HepG2 (cell line): ENCODE measurements around the gene CYTH2. TPM values are rescaled to one million over a fixed set of nuclear protein-coding genes. Genes with fewer than 3 reads are reported as not detected.

Experiments
- ATAC-seq: fragments of 200-7000 bp; cut with Tn5 transposase; 3 replicates; pipeline ENCODE4 v1.9.1; 2020; ENCODE audit warnings: mild to moderate bottlenecking, moderate library complexity
- BruUV-seq: library from RNA; stranded (reverse); fragments of 400-500 nt; replicated peaks from 2 replicates; lab custom pipeline; 2021; lab: Mats Ljungman, UMichigan
- CTCF ChIA-PET: fragments of 300-600 bp; formaldehyde crosslinking; extraction: SDS; loops from one replicate; lab custom pipeline; 2021; ENCODE audit warnings: low total read pairs, inconsistent platforms, low intra/inter-chr PET ratio; lab: Yijun Ruan, JAX
- POLR2A ChIA-PET: fragments of 350-600 bp; sonication (Branson Sonifier 250); formaldehyde crosslinking; loops from one replicate; lab custom pipeline; 2020; ENCODE audit warnings: antibody characterized with exemption, inconsistent platforms; lab: Yijun Ruan, JAX
- DNase-seq: peaks from one replicate; pipeline ENCODE4 v3.0.0-alpha.2; 2015; ENCODE audit warnings: low spot score
- FAIRE-seq: peaks from 3 replicates; lab custom pipeline; 2011; peaks lifted over from hg19 to GRCh38; lab: Jason Lieb, UNC
- H2AFZ ChIP-seq: one replicate; pipeline ENCODE4 v1.6.1; 2011; ENCODE audit warnings: low read length, inconsistent platforms
- H3K27ac ChIP-seq: fragments of 300-600 bp; 3 replicates; pipeline ENCODE4 v1.8.0; 2011; ENCODE audit warnings: mixed run types, mild to moderate bottlenecking, mixed read lengths, low read length, inconsistent platforms; ENCODE audit not compliant: insufficient read depth; ENCODE audit errors: extremely low read length
- H3K27me3 ChIP-seq, 2 experiments: fragments of 200-600 bp in 1 of 2; 2 replicates in 1 of 2; 3 replicates in 1 of 2; pipeline versions ENCODE4 v1.6.0 to v1.8.0; 2011; ENCODE audit warnings: low read length in 2 of 2, mild to moderate bottlenecking in 2 of 2, moderate library complexity in 2 of 2, inconsistent platforms in 1 of 2; ENCODE audit not compliant: insufficient read depth in 2 of 2, control insufficient read depth in 1 of 2
- H3K36me3 ChIP-seq, 2 experiments: fragments of 200-600 bp in 1 of 2; replicated peaks in 1 of 2; 2 replicates in 1 of 2; 3 replicates in 1 of 2; pipeline versions ENCODE4 v1.5.1 to v1.8.0; 2011; ENCODE audit warnings: low read length in 2 of 2, inconsistent platforms in 1 of 2; ENCODE audit not compliant: insufficient read depth in 2 of 2, control insufficient read depth in 1 of 2
- H3K4me1 ChIP-seq: 2 replicates; pipeline ENCODE4 v1.5.1; 2012; ENCODE audit warnings: low read length, inconsistent platforms; ENCODE audit not compliant: insufficient read depth
- H3K4me2 ChIP-seq: 2 replicates; pipeline ENCODE4 v1.6.0; 2011; ENCODE audit warnings: low read depth, low read length, inconsistent platforms
- H3K4me3 ChIP-seq, 3 experiments: fragments of 200-600 bp in 1 of 3; sonication (generic), shearing (Covaris generic) in 1 of 3; replicated peaks in 1 of 3; 2 replicates each; pipeline ENCODE4 v1.5.1; 2011 to 2016; ENCODE audit warnings: low read length in 3 of 3, inconsistent platforms in 2 of 3, low read depth in 2 of 3, mild to moderate bottlenecking in 2 of 3, control low read depth in 1 of 3, mixed read lengths in 1 of 3; ENCODE audit not compliant: insufficient read depth in 1 of 3
- H3K79me2 ChIP-seq: one replicate; pipeline ENCODE4 v1.6.1; 2011; ENCODE audit warnings: low read length, inconsistent platforms; ENCODE audit not compliant: insufficient read depth
- H3K9ac ChIP-seq: 2 replicates; pipeline ENCODE4 v1.6.0; 2011; ENCODE audit warnings: mild to moderate bottlenecking, low read depth, low read length, inconsistent platforms; ENCODE audit not compliant: insufficient read depth
- H3K9me3 ChIP-seq: 2 replicates; pipeline ENCODE4 v1.5.1; 2012; ENCODE audit warnings: mild to moderate bottlenecking, low read length
- H4K20me1 ChIP-seq: 2 replicates; pipeline ENCODE4 v1.6.0; 2011; ENCODE audit warnings: inconsistent platforms, mild to moderate bottlenecking, low read length, moderate library complexity; ENCODE audit not compliant: insufficient read depth
- ARNTL ChIP-seq: sonication (generic); formaldehyde crosslinking; IDR thresholded peaks from 2 replicates; pipeline ENCODE4 v1.4.0; 2020; ENCODE audit warnings: mild to moderate bottlenecking, missing genetic modification reagents
- CC2D1A ChIP-seq: sonication (generic); formaldehyde crosslinking; IDR thresholded peaks from 2 replicates; pipeline ENCODE4 v1.8.1; 2023; ENCODE audit warnings: mild to moderate bottlenecking, missing genetic modification reagents
- DNMT1 ChIP-seq: sonication (generic); formaldehyde crosslinking; IDR thresholded peaks from 2 replicates; pipeline ENCODE4 v1.5.1; 2020; ENCODE audit warnings: mild to moderate bottlenecking, missing genetic modification reagents
- ERF ChIP-seq: IDR thresholded peaks from 2 replicates; pipeline ENCODE4 v1.6.1; 2018; ENCODE audit warnings: missing biosample characterization, missing genetic modification reagents
- GTF3A ChIP-seq: sonication (generic); formaldehyde crosslinking; conservative IDR thresholded peaks from 2 replicates; pipeline ENCODE4 v1.4.0; 2020; ENCODE audit warnings: mild to moderate bottlenecking, missing genetic modification reagents
- HNRNPK ChIP-seq: fragments of 200-400 bp; formaldehyde crosslinking; IDR thresholded peaks from 2 replicates; pipeline ENCODE4 v1.6.1; 2018; ENCODE audit warnings: low read length, low read depth, moderate library complexity, mild to moderate bottlenecking; ENCODE audit not compliant: poor library complexity, severe bottlenecking
- IRX3 ChIP-seq: sonication (generic); formaldehyde crosslinking; IDR thresholded peaks from 2 replicates; pipeline ENCODE4 v1.8.1; 2023; ENCODE audit warnings: mild to moderate bottlenecking, low read depth, missing genetic modification reagents, borderline replicate concordance
- MED1 ChIP-seq: sonication (generic); formaldehyde crosslinking; IDR thresholded peaks from 2 replicates; pipeline ENCODE4 v1.4.0; 2020; ENCODE audit warnings: missing genetic modification reagents
- NCOA1 ChIP-seq: sonication (generic); formaldehyde crosslinking; IDR thresholded peaks from 2 replicates; pipeline ENCODE4 v1.9.0; 2021; ENCODE audit warnings: missing genetic modification reagents
- PITX1 ChIP-seq: sonication (generic); formaldehyde crosslinking; IDR thresholded peaks from 2 replicates; pipeline ENCODE4 v1.5.1; 2020; ENCODE audit warnings: mild to moderate bottlenecking, missing genetic modification reagents
- TAF15 ChIP-seq: fragments of 200-400 bp; formaldehyde crosslinking; IDR thresholded peaks from one replicate; pipeline ENCODE4 v1.6.1; 2018; ENCODE audit warnings: mild to moderate bottlenecking, low read depth, low read length; ENCODE audit not compliant: poor library complexity, severe bottlenecking
- TEAD2 ChIP-seq: sonication (generic); formaldehyde crosslinking; IDR thresholded peaks from 2 replicates; pipeline ENCODE4 v1.9.0; 2021; ENCODE audit warnings: missing genetic modification reagents
- WIZ ChIP-seq: sonication (generic); formaldehyde crosslinking; IDR thresholded peaks from 2 replicates; pipeline ENCODE4 v1.5.1; 2020; ENCODE audit warnings: mild to moderate bottlenecking, missing genetic modification reagents
- ZNF468 ChIP-seq: sonication (generic); formaldehyde crosslinking; IDR thresholded peaks from 2 replicates; pipeline ENCODE4 v1.8.0; 2022; ENCODE audit warnings: mild to moderate bottlenecking, moderate library complexity, missing genetic modification reagents
- ZNF550 ChIP-seq: sonication (generic); formaldehyde crosslinking; IDR thresholded peaks from 2 replicates; pipeline ENCODE4 v1.4.0; 2020; ENCODE audit warnings: mild to moderate bottlenecking, missing genetic modification reagents, borderline replicate concordance
- WGBS: methylation state at CpG from one replicate; pipeline ENCODE4 v1.1.6; 2017; ENCODE audit warnings: low lambda C conversion rate; 5-methylcytosine and 5-hydroxymethylcytosine counted together
- in situ Hi-C: cut with HindIII; loops from 2 replicates; pipeline ENCODE4 v1.10.0; 2017; ENCODE audit warnings: low pct_unique_long_range_greater_than_20kb; ENCODE audit not compliant: extremely low pct_ligation_motif_present
- intact Hi-C: fragments of 100-400 bp; cut with micrococcal nuclease; formaldehyde crosslinking; loops from one replicate; pipeline ENCODE4 v1.10.0; 2022; ENCODE audit not compliant: unreplicated experiment
- polyA plus RNA-seq, 8 experiments: library from polyadenylated mRNA; depleted of rRNA in 3 of 8; stranded (reverse) in 7 of 8; unstranded in 1 of 8; fragments of >200 nt; fragmentation: Illumina TruSeq in 4 of 8; extraction: Trizol in 4 of 8; gene quantifications; 2 replicates each; pipeline versions ENCODE4 v1.2.1 to v1.2.3, GENCODE V29; 2011 to 2016; ENCODE audit warnings: low read depth in 4 of 8, missing spikeins in 1 of 8, mixed read lengths in 1 of 8; ENCODE audit not compliant: insufficient read depth in 1 of 8
- total RNA-seq, 5 experiments: library from RNA; depleted of rRNA; stranded (reverse); fragments of >200 nt; fragmentation: Illumina TruSeq; extraction: Trizol; gene quantifications; 2 replicates each; pipeline ENCODE4 v1.2.3, GENCODE V29; 2016; ENCODE audit warnings: low read depth in 1 of 5
- TF ChIP-seq, protein P1 (sequence below): sonication (generic); formaldehyde crosslinking; IDR thresholded peaks from 2 replicates; pipeline ENCODE4 v1.5.0; 2020; ENCODE audit warnings: missing genetic modification reagents, mild to moderate bottlenecking, borderline replicate concordance
- TF ChIP-seq, protein P2 (sequence below): sonication (generic); IDR thresholded peaks from 2 replicates; pipeline ENCODE4 v1.6.1; 2016; ENCODE audit warnings: low read depth, borderline replicate concordance
- TF ChIP-seq, protein P3 (sequence below): IDR thresholded peaks from 2 replicates; pipeline ENCODE4 v1.6.1; 2016

Gene CYTH2
- total and polyA plus RNA-seq, 2 of the 13 experiments (the other 11 are each of a cell fraction or from before 2014, with no cell fraction given), result 16.5 to 39.3 TPM

DNA sequence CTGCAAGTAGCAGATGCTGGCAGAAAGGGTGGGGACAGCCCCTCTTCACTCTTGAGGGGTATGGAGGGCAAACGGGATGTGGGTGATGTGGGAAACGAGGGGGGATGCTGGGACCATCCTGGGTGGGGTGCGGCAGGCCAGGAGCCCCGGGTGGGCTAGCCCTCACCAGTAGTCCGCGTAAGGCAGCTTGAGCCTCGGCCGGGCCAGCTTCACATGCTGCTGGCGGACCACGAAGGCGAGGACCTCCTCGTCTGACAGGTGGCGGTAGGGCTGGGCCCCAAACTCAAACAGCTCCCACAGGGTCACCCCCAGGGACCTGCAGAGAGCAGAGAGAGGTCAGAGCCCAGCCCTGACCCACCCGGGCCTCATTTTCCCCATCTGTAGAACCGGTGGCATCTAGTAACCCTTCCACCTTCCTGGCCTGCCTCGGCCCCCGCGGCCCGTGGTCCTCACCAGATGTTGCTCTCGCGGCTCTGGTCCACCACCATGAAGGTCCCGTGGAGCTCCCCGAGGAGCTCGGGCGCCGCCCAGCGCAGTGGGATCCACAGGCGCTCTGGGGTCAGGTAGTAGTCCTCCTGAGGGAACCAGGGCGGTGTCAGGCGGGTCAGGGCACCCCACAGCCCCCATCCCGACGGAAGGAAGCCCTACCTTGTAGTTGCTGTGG lies 31.8 kb downstream of the CYTH2 start (continued):
- TF ChIP-seq ERF, result peak; percentile 38; the same call in 1 of the 2 replicates
- no peak for TF ChIP-seq NCOA1 (CRISPR knock-in tag)
- TF ChIP-seq WIZ (CRISPR knock-in tag), result no peak
- TF ChIP-seq PITX1 (CRISPR knock-in tag), result 0 out of 2 replicates have a peak, but pooled peaks have one; percentile 28
- no peak for TF ChIP-seq IRX3 (CRISPR knock-in tag)
- TF ChIP-seq, protein P1, sequence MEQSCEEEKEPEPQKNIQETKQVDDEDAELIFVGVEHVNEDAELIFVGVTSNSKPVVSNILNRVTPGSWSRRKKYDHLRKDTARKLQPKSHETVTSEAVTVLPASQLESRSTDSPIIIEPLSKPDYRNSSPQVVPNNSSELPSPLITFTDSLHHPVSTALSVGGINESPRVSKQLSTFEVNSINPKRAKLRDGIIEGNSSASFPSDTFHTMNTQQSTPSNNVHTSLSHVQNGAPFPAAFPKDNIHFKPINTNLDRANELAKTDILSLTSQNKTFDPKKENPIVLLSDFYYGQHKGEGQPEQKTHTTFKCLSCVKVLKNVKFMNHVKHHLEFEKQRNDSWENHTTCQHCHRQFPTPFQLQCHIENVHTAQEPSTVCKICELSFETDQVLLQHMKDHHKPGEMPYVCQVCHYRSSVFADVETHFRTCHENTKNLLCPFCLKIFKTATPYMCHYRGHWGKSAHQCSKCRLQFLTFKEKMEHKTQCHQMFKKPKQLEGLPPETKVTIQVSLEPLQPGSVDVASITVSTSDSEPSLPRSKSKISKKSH, result peak; percentile 60; the same call in 1 of the 2 replicates

DNA sequence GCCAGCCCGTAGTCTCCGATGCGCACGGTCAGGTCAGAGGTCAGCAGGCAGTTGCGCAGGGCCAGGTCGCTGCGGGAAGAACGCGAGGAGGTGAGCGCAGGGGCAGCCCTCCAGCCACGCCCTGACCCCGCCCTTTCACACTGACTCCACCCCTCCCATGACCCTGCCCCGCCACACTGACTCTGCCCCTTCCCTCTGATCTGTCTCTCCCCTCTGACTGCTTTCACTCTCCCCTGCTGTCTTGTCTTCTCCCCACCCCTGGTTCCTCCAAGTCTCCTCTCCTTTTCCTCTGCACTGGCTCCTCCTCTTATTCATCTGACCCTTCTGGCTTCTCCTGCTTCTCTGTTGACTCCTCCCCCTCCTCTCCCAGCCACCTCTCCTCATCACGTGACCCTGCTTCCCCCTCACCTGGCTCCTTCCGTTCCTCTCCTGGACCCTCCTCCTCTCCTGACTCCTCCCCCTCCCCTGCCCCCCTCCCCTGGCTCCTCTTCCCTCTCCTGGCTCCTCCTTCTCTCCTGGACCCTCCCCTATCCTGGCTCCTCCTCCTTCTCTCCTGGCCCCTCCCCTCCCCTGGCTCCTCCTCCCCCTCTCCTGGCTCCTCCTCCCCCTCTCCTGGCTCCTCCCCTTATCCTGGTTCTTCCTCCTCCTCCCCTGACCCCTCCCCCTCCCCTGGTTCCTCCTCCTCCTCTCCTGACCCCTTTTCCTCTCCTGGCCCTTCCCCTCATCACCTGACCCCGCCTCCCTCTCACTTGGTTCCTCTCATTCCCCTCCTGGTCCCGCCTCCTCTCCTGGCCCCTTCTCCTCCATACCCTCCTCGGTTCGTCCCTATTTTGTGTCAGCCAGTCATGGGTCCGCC lies 32.6 kb downstream of the CYTH2 start:
- ChIA-PET POLR2A (interaction anchor here (0.6 to 1.2 kb wide), 12 partner anchors 9 to 139 kb away, joined by 3 to 13 read pairs (median 4); partner anchors contain the start of genes RPL18, SPHK2 and TMEM143), CTCF (interaction anchor here (1.0 kb wide), 1 partner anchor 82 kb away, joined by 6 read pairs; no protein-coding TSS in a partner anchor)
- H3K79me2 ChIP-seq, result no peaks in the 10 kb centered on the region
- H3K27ac ChIP-seq, result no peak overlapping the region
- DNase-seq (peak; percentile 86), FAIRE-seq (no peak), ATAC-seq (peak; percentile 64)
- peaks cover 0 to 9% of the 10 kb centered on the region in 2 experiments; a peak in 1 of 5 replicates for H3K27me3 ChIP-seq
- H3K9ac ChIP-seq, result peak overlapping the region; percentile 56
- H4K20me1 ChIP-seq, result no peaks in the 10 kb centered on the region
- intact Hi-C loops, result no loop called here
- in situ Hi-C loops, result loop anchor here (5.0 kb wide), 1 partner anchor 86 kb away; no protein-coding TSS in a partner anchor
- no peaks in the 10 kb centered on the region for H3K36me3 ChIP-seq
- peak overlapping the region; percentile 58 to 85 (median 60) for H3K4me3 ChIP-seq
- H2AFZ ChIP-seq, result peak overlapping the region; percentile 69
- BruUV-seq, result no TSS peak
- H3K9me3 ChIP-seq, result no peaks in the 10 kb centered on the region
- H3K4me2 ChIP-seq, result peak overlapping the region; percentile 97
- WGBS, result 0% methylated on average over 12 of the region's 20 CpGs
- peaks cover 47% of the 10 kb centered on the region for H3K4me1 ChIP-seq
- TF ChIP-seq TAF15 (no peak), MED1 (CRISPR knock-in tag) (no peak), HNRNPK (peak; percentile 61), CC2D1A (CRISPR knock-in tag) (no peak), TEAD2 (no peak), GTF3A (CRISPR knock-in tag) (no peak), DNMT1 (CRISPR knock-in tag) (no peak), ARNTL (0 out of 2 replicates have a peak, but pooled peaks have one; percentile 24), ZNF468 (CRISPR knock-in tag) (no peak), ZNF550 (CRISPR knock-in tag) (no peak)
- TF ChIP-seq, protein P2, sequence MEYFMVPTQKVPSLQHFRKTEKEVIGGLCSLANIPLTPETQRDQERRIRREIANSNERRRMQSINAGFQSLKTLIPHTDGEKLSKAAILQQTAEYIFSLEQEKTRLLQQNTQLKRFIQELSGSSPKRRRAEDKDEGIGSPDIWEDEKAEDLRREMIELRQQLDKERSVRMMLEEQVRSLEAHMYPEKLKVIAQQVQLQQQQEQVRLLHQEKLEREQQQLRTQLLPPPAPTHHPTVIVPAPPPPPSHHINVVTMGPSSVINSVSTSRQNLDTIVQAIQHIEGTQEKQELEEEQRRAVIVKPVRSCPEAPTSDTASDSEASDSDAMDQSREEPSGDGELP, result peak; percentile 2; the same call in 1 of the 2 replicates
- TF ChIP-seq, protein P3, sequence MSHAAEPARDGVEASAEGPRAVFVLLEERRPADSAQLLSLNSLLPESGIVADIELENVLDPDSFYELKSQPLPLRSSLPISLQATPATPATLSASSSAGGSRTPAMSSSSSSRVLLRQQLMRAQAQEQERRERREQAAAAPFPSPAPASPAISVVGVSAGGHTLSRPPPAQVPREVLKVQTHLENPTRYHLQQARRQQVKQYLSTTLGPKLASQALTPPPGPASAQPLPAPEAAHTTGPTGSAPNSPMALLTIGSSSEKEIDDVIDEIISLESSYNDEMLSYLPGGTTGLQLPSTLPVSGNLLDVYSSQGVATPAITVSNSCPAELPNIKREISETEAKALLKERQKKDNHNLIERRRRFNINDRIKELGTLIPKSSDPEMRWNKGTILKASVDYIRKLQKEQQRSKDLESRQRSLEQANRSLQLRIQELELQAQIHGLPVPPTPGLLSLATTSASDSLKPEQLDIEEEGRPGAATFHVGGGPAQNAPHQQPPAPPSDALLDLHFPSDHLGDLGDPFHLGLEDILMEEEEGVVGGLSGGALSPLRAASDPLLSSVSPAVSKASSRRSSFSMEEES (CRISPR knock-in tag), result peak; percentile 27; the same call in 1 of the 2 replicates
